CD4-positive, alpha-beta T cell (primary cell): ENCODE data around the gene PRR16. TPM values are rescaled to one million over a fixed set of nuclear protein-coding genes. Genes with fewer than 3 reads are reported as not detected.

Experiments
- ATAC-seq: fragments of 200-7000 bp; cut with Tn5 transposase; one replicate; pipeline ENCODE4 v1.10.0; 2022; ENCODE audit warnings: mild to moderate bottlenecking; ENCODE audit not compliant: poor library complexity
- CTCF ChIA-PET: fragments of 350-600 bp; sonication (Branson Sonifier 250); formaldehyde crosslinking; loops from one replicate; lab custom pipeline; 2021; ENCODE audit warnings: antibody characterized with exemption, inconsistent platforms; lab: Charles Lee
- POLR2A ChIA-PET: fragments of 350-600 bp; sonication (Branson Sonifier 250); formaldehyde crosslinking; loops from one replicate; lab custom pipeline; 2021; ENCODE audit warnings: antibody characterized with exemption, inconsistent platforms; lab: Charles Lee
- DNase-seq, 14 experiments: peaks; one replicate each; pipeline ENCODE4 v3.0.0-alpha.2; 2013 to 2020; ENCODE audit warnings: mixed read lengths in 2 of 14
- H3K27ac ChIP-seq, 2 donors: one replicate each; pipeline versions ENCODE4 v1.5.1 to v1.7.0; 2013; ENCODE audit warnings: low read length in 2 of 2, low read depth in 1 of 2, mild to moderate bottlenecking in 1 of 2
- H3K27me3 ChIP-seq, 2 experiments: 1 replicate in 1 of 2; 2 replicates in 1 of 2; pipeline versions ENCODE4 v1.6.1 to v1.7.0; 2013; ENCODE audit warnings: low read length in 2 of 2, control low read depth in 1 of 2, mild to moderate bottlenecking in 1 of 2, moderate library complexity in 1 of 2; ENCODE audit not compliant: insufficient read depth in 2 of 2, control insufficient read depth in 1 of 2
- H3K36me3 ChIP-seq: one replicate; pipeline ENCODE4 v1.6.1; 2013; ENCODE audit warnings: low read length, control low read depth; ENCODE audit not compliant: insufficient read depth
- H3K4me1 ChIP-seq: one replicate; pipeline ENCODE4 v1.6.1; 2013; ENCODE audit warnings: low read length, control low read depth; ENCODE audit not compliant: insufficient read depth
- H3K4me3 ChIP-seq: one replicate; pipeline ENCODE4 v1.5.1; 2013; ENCODE audit warnings: mild to moderate bottlenecking, low read length, moderate library complexity
- H3K9me3 ChIP-seq, 2 experiments: 1 replicate in 1 of 2; 2 replicates in 1 of 2; pipeline versions ENCODE4 v1.6.1 to v1.7.0; 2013; ENCODE audit warnings: low read length in 2 of 2, mild to moderate bottlenecking in 2 of 2, control low read depth in 1 of 2, moderate library complexity in 1 of 2; ENCODE audit not compliant: control insufficient read depth in 1 of 2, insufficient read depth in 1 of 2
- H3K27ac Mint-ChIP-seq: one replicate; pipeline ENCODE4 v1.8.0; 2020; ENCODE audit warnings: mixed read lengths
- H3K27me3 Mint-ChIP-seq: one replicate; pipeline ENCODE4 v1.8.0; 2021; ENCODE audit warnings: mixed read lengths
- H3K36me3 Mint-ChIP-seq: one replicate; pipeline ENCODE4 v1.8.0; 2021; ENCODE audit warnings: low read depth, mixed read lengths
- H3K4me1 Mint-ChIP-seq: one replicate; pipeline ENCODE4 v1.8.0; 2021; ENCODE audit warnings: low read depth, mixed read lengths
- H3K4me3 Mint-ChIP-seq: one replicate; pipeline ENCODE4 v1.8.0; 2020; ENCODE audit warnings: mild to moderate bottlenecking, mixed read lengths
- H3K9me3 Mint-ChIP-seq: one replicate; pipeline ENCODE4 v1.8.0; 2020; ENCODE audit warnings: mixed read lengths
- CTCF ChIP-seq: fragments of 200-600 bp; IDR thresholded peaks from one replicate; pipeline ENCODE4 v1.8.0; 2022; ENCODE audit warnings: antibody characterized with exemption, mild to moderate bottlenecking
- intact Hi-C, 2 experiments: fragments of 100-400 bp; cut with DNase I in 1 of 2; cut with micrococcal nuclease in 1 of 2; formaldehyde crosslinking; loops; one replicate each; pipeline versions ENCODE4 v1.15.1 to v1.9.0; 2023 to 2025; cut with DNase I, micrococcal nuclease
- total RNA-seq, 174 experiments: library from RNA in 2 of 174; stranded (reverse) in 2 of 174; gene quantifications; one replicate each; pipeline ENCODE4 v1.2.3 and lab custom pipeline; 2021 to 2026

Gene PRR16
- total RNA-seq, 2 experiments from 2014 or later = not detected

DNA sequence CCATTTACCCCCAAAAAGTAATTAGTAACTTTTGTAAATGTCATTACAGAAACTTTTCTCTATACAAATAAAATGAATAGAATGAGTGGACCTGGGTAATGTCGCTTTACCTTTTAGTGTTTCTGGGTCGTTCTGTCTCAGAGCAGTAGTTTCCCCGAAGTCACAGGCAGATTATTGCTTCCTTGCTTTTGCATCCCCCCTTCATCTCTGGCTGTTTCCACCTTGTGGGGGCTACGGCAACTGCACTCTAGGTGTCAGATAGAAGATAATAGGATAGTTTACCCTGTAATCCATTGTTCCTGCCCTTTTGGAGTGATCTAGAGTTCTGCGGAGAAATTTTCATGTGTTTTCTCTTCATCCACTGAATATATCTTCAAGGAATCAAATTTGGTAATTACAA lies 68.7 kb downstream of the PRR16 start:
- no peak for DNase-seq
- Histone ChIP-seq H3K4me3 (no peak overlapping the region), H3K4me1 (no peaks in the 10 kb centered on the region), H3K36me3 (no peaks in the 10 kb centered on the region), H3K9me3 (no peaks in the 10 kb centered on the region), H3K27me3 (no peaks in the 10 kb centered on the region), H3K27ac (no peak overlapping the region)
- H3K36me3 Mint-ChIP-seq = no peaks in the 10 kb centered on the region
- ATAC-seq = no peak
- H3K27ac Mint-ChIP-seq = no peak overlapping the region
- no peaks in the 10 kb centered on the region for H3K4me1 Mint-ChIP-seq
- TF ChIP-seq CTCF = no peak
- H3K27me3 Mint-ChIP-seq = no peaks in the 10 kb centered on the region
- peaks cover 6% of the 10 kb centered on the region for H3K9me3 Mint-ChIP-seq
- intact Hi-C loops = no loop called here
- POLR2A ChIA-PET = no interaction called here
- CTCF ChIA-PET = no interaction called here
- no peak overlapping the region for H3K4me3 Mint-ChIP-seq

- Mint-ChIP-seq H3K27me3 (no peaks in the 10 kb centered on the region), H3K9me3 (peaks cover 6% of the 10 kb centered on the region), H3K4me1 (no peaks in the 10 kb centered on the region), H3K27ac (no peak overlapping the region), H3K4me3 (no peak overlapping the region), H3K36me3 (no peaks in the 10 kb centered on the region)
- intact Hi-C loops = no loop called here
- Histone ChIP-seq H3K27ac (no peak overlapping the region), H3K4me1 (no peaks in the 10 kb centered on the region), H3K27me3 (no peaks in the 10 kb centered on the region), H3K4me3 (no peak overlapping the region), H3K9me3 (no peaks in the 10 kb centered on the region), H3K36me3 (no peaks in the 10 kb centered on the region)
- ChIA-PET POLR2A (no interaction called here), CTCF (no interaction called here)
- ATAC-seq = no peak
- no peak for TF ChIP-seq CTCF
- DNase-seq = no peak
Observed at GRCh38 chr5:120533581-120533980, 69.5 kb downstream of the PRR16 start.

GRCh38 chr5:120535900-120536299 lies 71.8 kb downstream of the PRR16 start:
- no peaks in the 10 kb centered on the region for H3K4me1 ChIP-seq
- Mint-ChIP-seq H3K9me3 (peaks cover 5% of the 10 kb centered on the region), H3K36me3 (no peaks in the 10 kb centered on the region), H3K4me3 (no peak overlapping the region), H3K27ac (no peak overlapping the region), H3K4me1 (no peaks in the 10 kb centered on the region), H3K27me3 (no peaks in the 10 kb centered on the region)
- H3K4me3 ChIP-seq = no peak overlapping the region
- H3K36me3 ChIP-seq = no peaks in the 10 kb centered on the region
- DNase-seq = no peak
- H3K27ac ChIP-seq = no peak overlapping the region
- TF ChIP-seq CTCF = no peak
- no peaks in the 10 kb centered on the region for H3K9me3 ChIP-seq
- POLR2A ChIA-PET = no interaction called here
- intact Hi-C loops = no loop called here
- CTCF ChIA-PET = no interaction called here
- no peak for ATAC-seq
- no peaks in the 10 kb centered on the region for H3K27me3 ChIP-seq
